Tibial nerve (tissue), 3 donors: ENCODE data around the gene CHN1.

Experiments
- POLR2A ChIP-seq, 2 donors: fragments of 450-650 bp; IDR thresholded peaks; one replicate each; pipeline ENCODE4 v1.6.1; 2017; ENCODE audit warnings: antibody characterized with exemption in 2 of 2, mild to moderate bottlenecking in 2 of 2, moderate library complexity in 2 of 2
- TF ChIP-seq, protein P1 (sequence below), 5 experiments: fragments of 200-600 bp in 3 of 5; fragments of 450-650 bp in 2 of 5; sonication (generic) in 3 of 5; IDR thresholded peaks; one replicate each; pipeline ENCODE4 v1.5.1; 2016 to 2019; ENCODE audit warnings: antibody characterized with exemption in 5 of 5, mild to moderate bottlenecking in 3 of 5, moderate library complexity in 2 of 5

DNA sequence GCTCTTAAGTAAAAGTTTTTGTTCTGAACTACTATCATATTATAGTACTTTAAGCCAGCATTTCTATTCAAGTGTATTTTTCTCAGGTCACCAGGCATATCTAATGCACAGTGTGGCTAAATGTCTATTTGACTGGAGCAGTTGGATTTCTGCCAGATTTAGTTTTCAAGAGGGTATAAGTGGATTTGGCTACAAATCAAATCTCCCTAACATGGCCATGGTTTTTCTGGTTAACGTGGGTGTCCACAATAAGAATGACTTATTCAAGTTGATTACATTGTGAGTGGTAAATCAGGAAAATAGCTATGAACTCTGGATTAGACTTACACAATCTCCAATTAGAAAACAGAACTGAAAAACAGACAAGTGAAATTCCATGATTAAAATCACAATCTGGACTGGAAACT, 5.7 kb upstream of the CHN1 start:
- TF ChIP-seq, protein P1, sequence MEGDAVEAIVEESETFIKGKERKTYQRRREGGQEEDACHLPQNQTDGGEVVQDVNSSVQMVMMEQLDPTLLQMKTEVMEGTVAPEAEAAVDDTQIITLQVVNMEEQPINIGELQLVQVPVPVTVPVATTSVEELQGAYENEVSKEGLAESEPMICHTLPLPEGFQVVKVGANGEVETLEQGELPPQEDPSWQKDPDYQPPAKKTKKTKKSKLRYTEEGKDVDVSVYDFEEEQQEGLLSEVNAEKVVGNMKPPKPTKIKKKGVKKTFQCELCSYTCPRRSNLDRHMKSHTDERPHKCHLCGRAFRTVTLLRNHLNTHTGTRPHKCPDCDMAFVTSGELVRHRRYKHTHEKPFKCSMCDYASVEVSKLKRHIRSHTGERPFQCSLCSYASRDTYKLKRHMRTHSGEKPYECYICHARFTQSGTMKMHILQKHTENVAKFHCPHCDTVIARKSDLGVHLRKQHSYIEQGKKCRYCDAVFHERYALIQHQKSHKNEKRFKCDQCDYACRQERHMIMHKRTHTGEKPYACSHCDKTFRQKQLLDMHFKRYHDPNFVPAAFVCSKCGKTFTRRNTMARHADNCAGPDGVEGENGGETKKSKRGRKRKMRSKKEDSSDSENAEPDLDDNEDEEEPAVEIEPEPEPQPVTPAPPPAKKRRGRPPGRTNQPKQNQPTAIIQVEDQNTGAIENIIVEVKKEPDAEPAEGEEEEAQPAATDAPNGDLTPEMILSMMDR (IDR thresholded peaks at IDR 0.05) = no peak
- TF ChIP-seq POLR2A (IDR thresholded peaks at IDR 0.05) = no peak
